ENCODE results near the gene RTN4RL2. TPM values are rescaled to one million over a fixed set of nuclear protein-coding genes. Genes with fewer than 3 reads are reported as not detected.

RTN4RL2 gene
- total and polyA plus RNA-seq, 8 donors, result 0.55 to 2.7 (median 1.3) TPM

- DNase-seq (peak in 3 of 6 donors; percentile 33 to 70 (median 49)), ATAC-seq (peak; percentile 1 to 21 (median 18)), FAIRE-seq (no peak)
- intact Hi-C loops (cut with DNase I), result loop anchor here in 1 of 3 donors (10.0 kb wide), 2 partner anchors 55 to 115 kb away; partner anchors contain the start of gene SLC43A1
- TF ChIP-seq CTCF (IDR thresholded peaks at IDR 0.05), result no peak
- H3K4me3 ChIP-seq, result peak overlapping the region in 2 of 4 donors; percentile 32 to 52
- WGBS, 2 donors, result 1 to 3% methylated on average over 58 to 62 of the region's 62 CpGs
- H3K27me3 ChIP-seq, result no peaks in the 10 kb centered on the region
- no peaks in the 10 kb centered on the region for H3K36me3 ChIP-seq
- H3K27ac ChIP-seq, result no peak overlapping the region
- no peaks in the 10 kb centered on the region for H3K9me3 ChIP-seq
- H3K4me1 ChIP-seq, result peaks cover 0 to 17% (median 17%) of the 10 kb centered on the region in 3 donors
Measured at GRCh38 chr11:57459164-57460021, 935 bp upstream of the RTN4RL2 start.

GRCh38 chr11:57460758-57461749 lies 726 bp downstream of the RTN4RL2 start:
- 8% methylated on average over 42 to 50 of the region's 50 CpGs for WGBS, 2 donors
- Histone ChIP-seq H3K9me3 (no peaks in the 10 kb centered on the region), H3K36me3 (no peaks in the 10 kb centered on the region), H3K27ac (no peak overlapping the region), H3K4me1 (peaks cover 0 to 17% (median 17%) of the 10 kb centered on the region in 3 donors), H3K4me3 (peak overlapping the region; percentile 7 to 52 (median 30)), H3K27me3 (no peaks in the 10 kb centered on the region)
- no peak for TF ChIP-seq CTCF (IDR thresholded peaks at IDR 0.05)
- ATAC-seq (peak in 1 of 4 donors; percentile 7), DNase-seq (peak in 5 of 6 donors; percentile 20 to 85 (median 64)), FAIRE-seq (no peak)
- intact Hi-C loops (cut with DNase I), result loop anchor here in 1 of 3 donors (10.0 kb wide), 1 partner anchor 54 kb away; the partner anchor contains the start of gene SLC43A1

- intact Hi-C loops (cut with DNase I), result loop anchor here in 1 of 3 donors (10.0 kb wide), 1 partner anchor 53 kb away; the partner anchor contains the start of gene SLC43A1
- no peaks in the 10 kb centered on the region for H3K27me3 ChIP-seq
- H3K9me3 ChIP-seq, result no peaks in the 10 kb centered on the region
- 65 to 76% methylated on average over 16 of the region's 16 CpGs for WGBS, 2 donors
- no peak for FAIRE-seq
- TF ChIP-seq CTCF (IDR thresholded peaks at IDR 0.05), result no peak
- H3K4me3 ChIP-seq, result no peak overlapping the region
- no peak for DNase-seq
- ATAC-seq, result no peak
- H3K36me3 ChIP-seq, result no peaks in the 10 kb centered on the region
- H3K4me1 ChIP-seq, result peaks cover 0 to 17% (median 17%) of the 10 kb centered on the region in 3 donors
- no peak overlapping the region for H3K27ac ChIP-seq
Measured at GRCh38 chr11:57461841-57462489, 1.6 kb downstream of the RTN4RL2 start.

GRCh38 chr11:57462597-57462996 lies 2.3 kb downstream of the RTN4RL2 start:
- no peak for TF ChIP-seq CTCF (IDR thresholded peaks at IDR 0.05)
- DNase-seq (no peak), ATAC-seq (no peak), FAIRE-seq (no peak)
- no peaks in the 10 kb centered on the region for H3K27me3 ChIP-seq
- H3K27ac ChIP-seq, result no peak overlapping the region
- WGBS, 2 donors, result 79 to 85% methylated on average over 3 of the region's 3 CpGs
- H3K4me1 ChIP-seq, result peaks cover 0 to 17% (median 15%) of the 10 kb centered on the region in 3 donors
- intact Hi-C loops (cut with DNase I), result loop anchor here in 1 of 3 donors (10.0 kb wide), 1 partner anchor 52 kb away; the partner anchor contains the start of gene SLC43A1
- H3K4me3 ChIP-seq, result no peak overlapping the region
- no peaks in the 10 kb centered on the region for H3K9me3 ChIP-seq
- no peaks in the 10 kb centered on the region for H3K36me3 ChIP-seq

Measured in pancreas (tissue), 10 donors.